HG03025 (cell line): ENCODE measurements around the gene PRDM16.
"Not testable (repeated sequence)": the region's sequence is repeated elsewhere in the genome, so short reads cannot be mapped to it uniquely, and the experiment has no call there.

ENCODE experiments used
- ATAC-seq: cut with Tn5 transposase; IDR thresholded peaks from one replicate; pipeline ENCODE4 v1.9.1; 2021; ENCODE audit warnings: mild to moderate bottlenecking, moderate library complexity; ENCODE audit not compliant: unreplicated experiment, low FRiP score

PRDM16 gene

DNA sequence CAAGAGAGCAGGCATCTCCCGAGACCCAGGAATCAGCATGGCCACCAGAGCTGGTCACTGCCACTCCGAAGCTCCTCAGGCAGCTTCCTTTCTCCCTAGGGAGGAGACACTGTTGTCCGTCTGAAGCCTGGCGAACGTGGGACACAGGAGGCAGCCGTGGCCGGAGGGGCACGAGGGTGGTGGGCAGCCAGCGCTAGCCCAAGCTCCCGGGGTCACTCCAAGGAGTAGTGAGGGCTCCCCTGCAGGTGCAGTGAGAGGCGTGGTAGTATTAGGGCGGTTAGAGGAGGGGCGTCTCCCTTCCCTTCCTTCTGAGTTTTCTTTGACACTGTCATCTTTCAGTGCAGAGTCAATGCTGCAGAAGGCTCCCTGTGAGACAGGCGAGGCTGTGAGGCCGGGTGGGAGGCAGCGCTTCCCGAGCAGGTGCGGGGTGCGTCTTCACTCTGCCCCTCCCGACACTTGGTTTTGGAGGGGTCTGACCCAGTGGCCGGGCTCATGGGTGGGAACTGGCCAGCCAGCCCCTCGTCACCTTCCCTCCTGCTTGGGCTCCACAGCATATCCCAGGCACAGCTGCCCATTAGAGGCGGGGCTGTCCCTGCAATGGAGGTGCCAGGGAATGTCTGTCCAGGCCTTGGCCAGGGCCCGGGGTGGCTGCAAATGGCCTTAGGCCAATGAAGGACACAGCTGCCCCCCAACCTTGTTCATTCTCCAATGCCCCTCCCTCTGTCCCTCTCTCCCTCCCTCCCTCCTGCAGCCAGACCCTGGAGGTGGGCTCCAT, 213.8 kb downstream of the PRDM16 start:
- ATAC-seq = no peak

DNA sequence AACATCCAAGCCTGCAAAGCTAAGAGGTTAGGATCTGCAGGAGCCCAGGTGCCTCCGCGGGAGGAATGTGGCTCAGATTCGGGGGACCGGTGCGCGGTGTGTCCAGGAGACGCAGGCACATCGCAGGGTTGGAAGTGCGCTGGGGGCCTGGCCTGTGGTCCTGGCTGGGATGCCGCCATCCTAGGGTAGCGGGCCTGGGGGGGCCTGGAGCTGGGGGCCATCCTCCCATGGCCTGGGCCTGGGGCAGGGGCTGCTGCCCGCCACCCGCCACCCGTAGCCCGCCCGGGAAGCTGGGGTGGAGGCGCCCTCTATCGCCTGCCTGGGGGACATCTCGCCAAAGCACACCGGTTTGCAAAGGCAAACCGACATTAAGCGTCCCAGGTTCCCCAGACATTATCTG, 214.8 kb downstream of the PRDM16 start:
- no peak for ATAC-seq

DNA sequence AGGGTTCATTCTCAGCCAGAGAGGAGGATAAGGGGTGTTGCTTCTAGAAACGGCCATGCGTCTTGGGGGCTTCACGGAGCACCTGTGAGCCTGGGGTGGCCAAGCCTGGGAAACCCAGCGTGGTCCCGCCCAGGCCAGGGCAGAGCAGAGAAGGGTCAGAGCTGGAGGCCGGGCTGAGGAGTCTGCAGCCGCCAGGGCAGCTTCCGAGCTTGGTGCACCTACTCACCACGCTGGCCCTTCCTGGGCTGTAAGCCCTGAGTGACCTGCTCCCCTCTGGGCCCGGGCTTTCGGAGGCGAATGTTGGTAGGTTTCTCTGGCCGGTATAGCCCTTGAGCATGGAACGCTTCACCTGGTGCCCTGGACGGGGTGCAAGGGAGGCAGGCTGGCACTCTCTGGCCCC, 215.7 kb downstream of the PRDM16 start:
- ATAC-seq = no peak

DNA sequence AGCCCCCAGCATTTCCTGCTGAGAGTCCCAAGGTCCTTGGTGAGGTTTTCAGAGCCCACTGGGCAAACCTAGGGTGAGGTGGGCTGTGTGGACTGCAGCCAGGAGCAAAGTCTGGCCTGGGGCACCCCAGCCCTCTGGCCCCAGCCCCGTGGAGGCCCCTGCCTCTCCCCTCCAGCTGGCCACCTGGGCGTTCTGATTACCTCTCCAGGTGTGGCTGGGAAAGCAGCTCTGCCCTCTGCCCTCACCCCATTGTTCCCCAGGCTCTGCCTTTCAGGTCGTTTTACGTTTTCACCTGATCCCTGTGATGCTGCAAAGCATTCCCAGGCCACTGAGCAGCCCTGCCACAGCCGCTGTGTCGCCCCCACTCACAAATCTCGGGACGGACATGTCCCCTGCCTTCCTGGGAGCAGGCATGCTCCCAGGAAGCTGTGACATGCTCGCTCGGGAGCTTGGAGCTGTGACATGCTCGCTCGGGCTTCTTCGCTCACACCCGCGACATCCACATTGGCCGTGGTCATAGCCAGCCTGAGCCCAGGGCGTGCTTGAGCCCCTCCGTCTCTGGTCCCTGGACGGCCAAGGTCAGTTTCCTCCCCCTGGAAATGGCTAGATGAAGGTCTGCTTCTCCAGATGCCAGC, 216.2 kb downstream of the PRDM16 start:
- ATAC-seq = no peak

DNA sequence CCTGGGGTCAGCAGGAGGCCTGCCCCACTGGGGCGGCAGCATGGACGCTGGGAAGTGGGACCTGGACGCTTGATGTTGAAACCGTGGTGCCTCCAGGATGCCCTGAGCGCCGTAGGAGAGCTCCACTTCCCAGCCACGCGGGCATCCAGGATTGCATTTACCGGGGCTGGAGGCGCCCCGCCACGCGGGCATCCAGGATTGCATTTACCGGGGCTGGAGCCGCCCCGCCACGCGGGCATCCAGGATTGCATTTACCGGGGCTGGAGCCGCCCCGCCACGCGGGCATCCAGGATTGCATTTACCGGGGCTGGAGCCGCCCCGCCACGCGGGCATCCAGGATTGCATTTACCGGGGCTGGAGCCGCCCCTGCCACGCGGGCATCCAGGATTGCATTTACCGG, 218.1 kb downstream of the PRDM16 start:
- ATAC-seq = not testable (repeated sequence)

DNA sequence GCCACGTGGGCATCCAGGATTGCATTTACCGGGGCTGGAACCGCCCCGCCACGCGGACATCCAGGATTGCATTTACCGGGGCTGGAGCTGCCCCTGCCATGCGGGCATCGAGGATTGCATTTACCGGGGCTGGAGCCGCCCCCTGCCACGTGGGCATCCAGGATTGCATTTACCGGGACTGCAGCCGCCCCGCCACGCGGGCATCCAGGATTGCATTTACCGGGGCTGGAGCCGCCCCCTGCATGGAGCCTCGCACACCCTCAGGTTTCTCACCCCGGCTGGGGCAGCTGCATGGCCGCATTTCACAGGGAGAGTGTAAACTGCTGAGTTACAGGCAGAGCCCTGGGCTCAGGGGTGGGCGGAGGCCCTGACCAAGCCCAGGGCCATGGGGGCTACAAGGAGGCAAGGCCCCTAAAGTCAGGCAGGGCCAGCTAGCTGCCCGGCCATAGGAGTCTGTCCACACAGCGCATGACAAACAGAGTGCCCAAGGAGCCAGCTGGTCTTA, 218.7 kb downstream of the PRDM16 start:
- no peak for ATAC-seq

DNA sequence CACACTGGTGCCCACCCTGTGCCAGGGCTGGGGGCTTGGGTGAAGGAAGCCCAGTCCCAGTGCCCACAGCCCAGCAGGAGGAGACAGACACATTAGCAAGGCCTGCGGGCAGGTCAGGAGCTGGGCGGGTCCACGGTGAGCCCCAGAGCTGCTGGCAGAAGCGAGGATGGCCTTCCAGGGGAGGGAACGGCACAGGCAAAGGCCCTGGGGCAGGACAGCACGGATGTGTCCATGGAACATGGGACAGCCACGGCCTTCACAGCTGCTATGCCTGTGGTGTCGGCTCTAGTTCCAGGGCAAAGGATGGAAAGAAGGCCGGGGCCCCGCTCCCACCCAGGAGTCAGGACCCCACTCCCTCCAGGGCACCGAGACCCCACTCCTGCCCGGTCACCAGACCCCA, 220.5 kb downstream of the PRDM16 start:
- ATAC-seq = no peak

DNA sequence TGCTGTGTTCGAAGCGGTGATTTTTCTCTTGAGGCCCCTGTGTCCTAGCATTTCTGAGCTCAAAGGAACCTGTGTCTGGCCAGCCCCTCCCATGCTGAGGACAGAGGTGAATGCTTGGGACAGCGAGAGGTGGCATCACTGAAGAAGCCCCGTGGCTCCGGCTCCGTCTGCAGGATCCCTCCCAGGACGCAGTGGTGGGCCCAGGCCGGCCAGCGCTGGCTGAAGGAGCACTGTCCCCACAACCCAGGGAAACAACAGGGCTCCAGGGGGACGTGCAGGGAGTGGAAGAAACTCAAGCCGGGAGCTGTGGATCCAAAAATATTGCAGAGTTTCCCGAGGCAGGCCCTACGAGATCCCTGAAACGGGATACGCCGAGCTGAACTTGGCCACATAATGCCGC, 221.4 kb downstream of the PRDM16 start:
- no peak for ATAC-seq

DNA sequence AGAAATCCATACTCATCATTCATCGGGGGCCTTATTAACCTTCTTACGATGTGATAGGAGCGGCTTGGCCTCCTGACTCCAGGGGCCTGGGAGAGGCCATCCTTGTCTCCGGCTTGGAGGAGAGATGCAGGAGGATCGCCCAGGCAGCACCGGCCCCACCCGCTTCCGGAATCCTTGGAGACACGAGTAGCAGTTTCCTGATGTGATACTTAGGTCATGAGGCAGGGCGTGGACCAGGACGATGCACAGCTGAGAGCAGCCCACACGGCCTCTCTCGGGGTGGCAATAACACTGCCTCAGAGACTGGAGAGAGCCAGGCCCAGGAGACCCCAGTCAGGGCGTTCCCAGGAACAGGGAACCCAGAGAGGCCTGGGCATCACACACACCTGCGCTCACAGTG, 221.9 kb downstream of the PRDM16 start:
- ATAC-seq = no peak

DNA sequence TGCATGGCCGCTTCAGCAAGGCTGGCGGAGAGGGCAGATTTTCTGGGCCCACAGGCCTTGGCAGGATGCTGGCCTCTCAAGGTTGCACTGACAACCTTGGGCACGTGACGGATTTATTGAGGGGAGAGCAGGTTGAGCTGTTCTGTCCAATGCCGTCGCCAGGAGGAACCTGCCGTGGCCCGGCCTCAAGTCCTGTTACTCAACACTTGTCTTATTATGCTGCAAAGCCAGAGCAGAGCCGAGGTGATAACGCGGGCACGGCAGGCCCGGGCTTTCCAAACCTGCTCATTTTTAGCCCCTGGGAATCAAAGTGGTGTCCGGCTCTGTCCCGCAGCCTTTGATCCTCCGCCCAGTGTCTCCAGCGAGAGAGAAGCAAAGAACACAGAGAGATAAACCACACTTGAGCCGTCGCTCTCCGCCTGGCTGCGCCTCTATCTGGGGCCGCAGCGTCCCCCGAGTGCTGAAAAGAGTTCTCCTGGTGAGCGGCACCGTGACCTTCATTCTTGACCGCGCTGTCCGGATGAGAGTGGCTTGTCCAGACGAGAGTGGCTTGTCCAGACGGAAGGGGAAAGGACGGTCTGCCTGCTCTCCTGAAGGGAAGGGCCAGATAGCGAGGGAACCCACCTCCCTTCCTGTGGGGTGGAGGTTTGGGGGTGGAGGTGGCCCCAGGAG, 223.2 kb downstream of the PRDM16 start:
- no peak for ATAC-seq

DNA sequence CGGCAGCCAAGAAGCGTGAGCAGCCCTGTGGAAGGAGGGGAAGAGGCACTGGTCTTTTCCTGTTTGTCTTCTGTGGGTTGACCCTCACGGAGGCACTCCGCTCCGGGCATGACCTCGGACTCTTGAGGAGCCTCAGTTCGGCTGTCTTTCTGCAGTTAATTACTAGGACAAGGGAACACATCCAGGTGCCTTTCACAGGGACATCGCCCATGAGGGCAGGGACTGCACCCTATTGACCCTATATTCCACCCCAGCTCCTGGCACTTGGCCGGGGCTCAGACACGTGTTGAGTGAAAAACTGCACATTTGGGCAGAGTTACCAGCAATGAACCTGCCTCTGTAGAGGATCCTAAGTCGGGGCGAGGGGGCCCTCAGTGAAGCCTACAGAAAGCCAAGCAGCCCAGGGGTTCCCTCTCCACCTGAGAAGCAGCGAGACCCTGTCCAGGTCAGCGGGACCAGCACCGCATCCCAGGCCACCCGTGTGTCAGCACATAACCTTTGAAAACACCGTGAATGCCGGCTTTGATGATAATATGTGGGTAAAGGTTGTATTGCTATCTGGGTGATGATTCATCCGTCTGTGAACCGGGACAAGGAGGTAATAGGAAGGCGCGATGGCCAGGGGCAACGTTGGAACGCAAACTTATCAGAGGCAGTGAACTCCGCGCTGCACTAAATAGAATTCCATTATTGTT, 224.0 kb downstream of the PRDM16 start:
- no peak for ATAC-seq

DNA sequence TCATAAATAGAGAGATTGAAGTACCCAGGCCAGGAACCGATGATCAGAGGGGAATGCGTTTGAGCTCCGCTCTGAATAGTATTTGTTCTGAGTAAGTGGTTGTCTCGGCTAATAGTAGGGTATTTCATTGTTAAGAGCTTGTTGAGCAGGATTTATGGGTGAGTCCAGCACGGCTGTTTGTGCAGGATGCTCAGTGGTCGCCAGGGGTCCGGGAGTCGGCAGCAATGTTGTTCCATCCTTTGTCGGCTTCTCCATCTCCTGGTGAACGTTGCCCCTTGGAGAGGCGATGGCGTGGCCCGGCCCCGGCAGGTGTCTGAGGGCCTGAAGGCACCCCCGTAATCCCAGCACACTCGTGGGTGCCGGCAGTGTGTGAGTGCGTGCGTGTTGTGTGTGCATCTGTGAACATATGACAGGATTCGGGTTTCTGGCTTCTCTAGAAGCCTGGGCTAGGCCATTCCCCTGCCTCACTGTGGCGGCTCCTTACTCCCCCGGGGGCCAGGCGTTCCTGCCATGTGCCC, 224.6 kb downstream of the PRDM16 start:
- ATAC-seq = no peak

DNA sequence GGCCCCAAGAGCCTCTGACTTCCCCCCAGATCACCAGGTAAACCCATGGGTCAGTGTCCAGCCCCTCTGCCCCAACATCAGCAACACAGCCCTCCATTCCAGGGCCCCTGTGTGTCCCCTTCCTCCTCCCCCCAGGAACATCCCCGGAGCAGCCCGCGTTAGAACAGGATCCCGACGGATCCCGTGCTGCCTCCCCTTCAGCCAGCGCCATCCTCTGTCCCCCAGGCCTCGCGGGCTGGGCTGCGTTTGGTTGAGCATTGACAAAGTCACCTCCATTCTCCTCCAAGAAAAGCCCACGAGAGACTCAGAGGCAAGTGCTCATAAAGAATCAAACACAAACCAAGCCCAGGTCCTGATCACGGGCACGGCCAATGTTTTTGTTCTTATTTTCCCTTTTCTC, 225.4 kb downstream of the PRDM16 start:
- no peak for ATAC-seq

DNA sequence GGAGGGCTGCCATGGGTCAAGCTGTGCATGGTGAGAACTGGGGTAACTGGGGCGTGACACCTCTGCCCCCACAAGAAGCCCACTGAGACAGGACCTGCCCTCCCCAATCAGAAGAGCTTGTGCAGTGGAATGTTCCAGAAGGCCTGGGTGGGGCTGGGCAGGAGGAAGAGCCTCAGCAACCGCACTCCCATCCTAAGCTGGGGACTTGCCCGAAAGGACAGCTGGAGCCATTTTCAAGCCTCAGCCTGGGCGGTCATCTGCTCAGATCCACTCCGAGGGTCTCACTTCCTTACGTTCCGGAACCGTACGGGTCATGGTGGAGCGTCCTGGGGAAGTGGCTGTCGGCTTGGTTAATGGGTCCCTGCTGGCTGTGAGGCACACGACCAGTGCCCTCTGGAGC, 226.8 kb downstream of the PRDM16 start:
- no peak for ATAC-seq

DNA sequence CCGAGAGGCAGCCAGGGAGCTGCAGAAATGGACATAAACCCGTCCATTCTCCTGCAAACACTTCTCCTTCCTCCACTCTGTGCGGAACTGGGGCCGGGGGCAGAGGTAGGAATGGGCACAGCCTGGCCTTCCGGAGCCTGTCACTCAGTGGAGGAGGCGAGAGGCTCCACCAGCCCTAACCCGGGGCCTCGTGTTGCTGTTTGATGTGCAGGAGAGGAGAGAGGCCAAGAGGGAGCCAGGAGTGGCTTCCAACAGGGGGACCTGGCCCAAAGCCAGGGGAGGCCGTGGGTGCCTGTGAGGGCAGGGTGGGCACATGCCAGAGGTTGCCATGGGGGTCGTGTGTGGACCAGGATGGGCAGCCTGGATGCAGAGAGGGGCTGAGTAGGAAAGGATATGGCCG, 227.3 kb downstream of the PRDM16 start:
- ATAC-seq = no peak

DNA sequence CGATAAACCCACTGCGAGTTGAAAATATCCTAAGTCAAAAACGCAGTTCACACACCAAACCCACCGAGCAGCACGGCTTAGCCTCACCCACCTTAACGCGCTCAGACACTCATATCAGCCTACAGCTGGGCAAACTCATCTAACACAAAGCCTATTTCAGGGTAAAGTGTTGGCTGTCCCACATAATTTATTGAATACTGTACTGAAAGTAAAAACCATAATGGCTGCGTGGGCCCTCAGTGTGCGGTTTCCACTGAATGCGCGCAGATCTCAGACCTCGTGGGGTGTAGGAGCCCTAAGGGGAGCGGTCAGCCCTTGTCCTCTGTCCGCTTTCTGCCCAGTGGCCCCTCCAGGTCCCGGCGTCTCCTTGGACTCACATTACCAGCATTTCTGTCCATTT, 227.8 kb downstream of the PRDM16 start:
- no peak for ATAC-seq

DNA sequence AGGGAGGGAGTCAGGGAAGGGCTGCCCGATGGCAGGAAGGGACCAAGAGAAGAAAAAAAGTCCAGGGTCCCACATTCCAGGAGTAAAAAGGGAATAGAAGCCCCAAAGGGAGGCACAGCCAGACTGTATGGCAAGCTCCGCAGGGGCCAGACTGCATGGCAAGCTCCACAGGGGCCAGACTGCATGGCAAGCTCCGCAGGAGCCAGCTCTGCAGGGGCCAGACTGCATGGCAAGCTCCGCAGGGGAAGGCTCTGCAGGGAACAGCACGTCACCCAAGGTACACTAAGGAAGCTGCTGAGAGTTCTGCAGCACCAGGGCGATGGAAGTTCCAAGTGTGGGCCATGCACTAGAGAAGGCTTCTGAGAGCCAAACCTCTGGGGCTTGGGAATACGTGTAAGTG, 228.8 kb downstream of the PRDM16 start:
- ATAC-seq = no peak

DNA sequence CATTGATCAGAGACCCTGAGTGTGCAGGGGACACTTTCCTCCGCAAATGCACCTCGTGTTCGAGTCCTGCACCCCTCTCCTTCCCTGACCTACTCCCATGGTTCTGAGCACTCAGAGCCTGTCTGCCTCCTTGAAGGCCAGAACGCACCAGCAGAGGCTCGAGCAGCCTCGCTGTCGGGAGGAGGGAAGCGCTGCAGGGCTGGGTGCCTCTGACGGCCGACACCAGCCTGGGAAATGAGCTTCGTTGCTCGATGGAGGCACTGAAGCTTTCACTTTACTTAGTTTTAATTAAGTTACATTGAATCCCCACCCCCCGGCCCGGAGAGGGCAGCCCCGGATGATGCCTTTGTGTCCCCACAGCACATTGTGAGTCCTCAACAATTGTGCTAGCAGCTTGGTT, 229.2 kb downstream of the PRDM16 start:
- ATAC-seq = no peak

DNA sequence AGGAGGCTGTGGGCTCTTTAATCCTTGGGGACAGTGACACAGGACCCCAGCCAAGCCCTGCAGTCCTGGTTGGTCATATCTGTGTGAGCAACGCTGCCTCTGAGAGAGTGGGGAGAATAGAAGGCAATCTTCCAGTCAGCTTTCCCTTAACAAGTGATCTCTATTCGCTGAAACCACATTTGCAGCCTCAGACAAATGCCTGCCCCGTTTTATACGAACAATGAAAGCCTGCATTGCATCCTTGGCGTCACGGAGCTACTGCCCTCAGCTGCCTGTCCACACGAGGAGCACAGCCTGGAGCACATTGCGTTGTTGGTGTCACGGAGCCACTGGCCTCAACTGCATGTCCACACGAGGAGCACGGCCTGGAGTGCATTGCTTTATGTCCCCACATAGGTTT, 235.2 kb downstream of the PRDM16 start:
- no peak for ATAC-seq

DNA sequence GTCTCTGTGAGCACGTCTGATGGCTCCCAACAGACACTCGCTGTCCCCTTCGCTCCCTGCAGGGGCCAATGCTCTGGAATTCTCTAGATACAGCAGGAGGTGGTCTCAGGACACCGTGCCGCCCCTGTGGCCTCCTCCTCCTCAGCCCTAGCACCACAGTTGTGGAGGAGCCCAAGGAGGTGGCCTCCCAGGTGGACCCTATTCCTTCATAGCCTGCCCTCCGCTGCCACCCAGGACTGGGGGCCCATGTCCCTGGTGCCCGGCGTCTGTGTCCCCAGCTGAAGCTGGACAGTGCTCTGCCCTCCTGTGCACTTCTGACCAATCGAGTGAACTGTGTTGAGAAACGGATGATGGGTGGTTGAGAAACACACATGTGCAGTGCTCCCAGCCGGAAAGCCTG, 235.7 kb downstream of the PRDM16 start:
- no peak for ATAC-seq

DNA sequence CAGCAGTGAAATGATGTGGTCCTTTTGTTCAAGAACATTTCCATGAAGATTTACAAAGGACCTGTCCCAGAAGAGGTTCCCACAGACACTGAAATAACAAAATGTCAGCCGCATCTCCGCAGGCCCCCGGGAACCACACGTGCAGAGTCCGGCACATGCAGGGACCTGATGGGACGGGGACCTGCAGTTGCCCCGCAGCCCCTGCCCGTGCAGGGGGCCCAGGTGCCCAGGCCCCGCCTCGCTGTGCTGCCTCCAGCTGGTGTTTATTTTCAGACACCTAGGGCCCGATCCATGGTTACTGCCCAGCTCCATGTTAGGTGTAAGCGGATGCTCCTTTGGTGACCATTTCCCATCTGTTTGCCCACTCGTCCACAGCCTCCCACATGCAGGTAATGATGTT, 236.2 kb downstream of the PRDM16 start:
- ATAC-seq = no peak
